GM19463 (cell line): ENCODE data around the gene NFAT5.
"Not testable (repeated sequence)": the region's sequence is repeated elsewhere in the genome, so short reads cannot be mapped to it uniquely, and the experiment has no call there.

Experiments
- ATAC-seq: cut with Tn5 transposase; IDR thresholded peaks from one replicate; pipeline ENCODE4 v1.9.1; 2021; ENCODE audit warnings: mild to moderate bottlenecking, moderate library complexity; ENCODE audit not compliant: unreplicated experiment

NFAT5 gene, protein sequence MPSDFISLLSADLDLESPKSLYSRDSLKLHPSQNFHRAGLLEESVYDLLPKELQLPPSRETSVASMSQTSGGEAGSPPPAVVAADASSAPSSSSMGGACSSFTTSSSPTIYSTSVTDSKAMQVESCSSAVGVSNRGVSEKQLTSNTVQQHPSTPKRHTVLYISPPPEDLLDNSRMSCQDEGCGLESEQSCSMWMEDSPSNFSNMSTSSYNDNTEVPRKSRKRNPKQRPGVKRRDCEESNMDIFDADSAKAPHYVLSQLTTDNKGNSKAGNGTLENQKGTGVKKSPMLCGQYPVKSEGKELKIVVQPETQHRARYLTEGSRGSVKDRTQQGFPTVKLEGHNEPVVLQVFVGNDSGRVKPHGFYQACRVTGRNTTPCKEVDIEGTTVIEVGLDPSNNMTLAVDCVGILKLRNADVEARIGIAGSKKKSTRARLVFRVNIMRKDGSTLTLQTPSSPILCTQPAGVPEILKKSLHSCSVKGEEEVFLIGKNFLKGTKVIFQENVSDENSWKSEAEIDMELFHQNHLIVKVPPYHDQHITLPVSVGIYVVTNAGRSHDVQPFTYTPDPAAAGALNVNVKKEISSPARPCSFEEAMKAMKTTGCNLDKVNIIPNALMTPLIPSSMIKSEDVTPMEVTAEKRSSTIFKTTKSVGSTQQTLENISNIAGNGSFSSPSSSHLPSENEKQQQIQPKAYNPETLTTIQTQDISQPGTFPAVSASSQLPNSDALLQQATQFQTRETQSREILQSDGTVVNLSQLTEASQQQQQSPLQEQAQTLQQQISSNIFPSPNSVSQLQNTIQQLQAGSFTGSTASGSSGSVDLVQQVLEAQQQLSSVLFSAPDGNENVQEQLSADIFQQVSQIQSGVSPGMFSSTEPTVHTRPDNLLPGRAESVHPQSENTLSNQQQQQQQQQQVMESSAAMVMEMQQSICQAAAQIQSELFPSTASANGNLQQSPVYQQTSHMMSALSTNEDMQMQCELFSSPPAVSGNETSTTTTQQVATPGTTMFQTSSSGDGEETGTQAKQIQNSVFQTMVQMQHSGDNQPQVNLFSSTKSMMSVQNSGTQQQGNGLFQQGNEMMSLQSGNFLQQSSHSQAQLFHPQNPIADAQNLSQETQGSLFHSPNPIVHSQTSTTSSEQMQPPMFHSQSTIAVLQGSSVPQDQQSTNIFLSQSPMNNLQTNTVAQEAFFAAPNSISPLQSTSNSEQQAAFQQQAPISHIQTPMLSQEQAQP (N-terminal part only)

DNA sequence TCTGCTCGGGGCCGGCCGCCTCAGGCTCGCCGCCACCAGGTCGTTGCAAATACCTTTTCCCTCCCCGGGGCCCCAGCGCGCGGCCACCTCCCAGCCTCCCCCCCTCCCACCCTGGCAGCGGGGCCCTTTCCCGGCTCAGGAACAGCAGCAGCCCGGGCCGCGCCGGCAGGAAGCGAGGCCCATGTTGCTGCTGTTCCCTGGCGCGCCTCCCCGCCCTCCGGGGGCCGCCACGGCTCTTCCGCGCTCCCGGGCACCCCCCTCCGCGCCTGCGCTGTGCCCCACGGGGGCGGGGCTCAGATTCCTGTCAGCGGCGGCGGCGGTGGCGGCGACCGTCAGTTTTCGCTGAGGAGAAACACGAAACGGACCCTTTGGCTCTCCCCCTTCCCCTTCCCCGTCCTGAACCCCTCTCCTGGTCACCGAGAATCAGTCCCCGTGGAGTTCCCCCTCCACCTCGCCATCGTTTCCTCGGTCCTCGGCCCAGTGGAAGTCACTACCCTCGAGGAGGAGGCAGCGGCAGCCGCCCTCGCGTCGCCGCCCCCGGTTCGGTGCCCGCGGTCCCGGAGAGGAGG is at the start of gene NFAT5:
Gene NFAT5, plus strand, starts transcription at position 296 of the 569 bp plus-strand sequence. CDS start 336 bp downstream, outside the sequence.
- peak; percentile 41 for ATAC-seq

DNA sequence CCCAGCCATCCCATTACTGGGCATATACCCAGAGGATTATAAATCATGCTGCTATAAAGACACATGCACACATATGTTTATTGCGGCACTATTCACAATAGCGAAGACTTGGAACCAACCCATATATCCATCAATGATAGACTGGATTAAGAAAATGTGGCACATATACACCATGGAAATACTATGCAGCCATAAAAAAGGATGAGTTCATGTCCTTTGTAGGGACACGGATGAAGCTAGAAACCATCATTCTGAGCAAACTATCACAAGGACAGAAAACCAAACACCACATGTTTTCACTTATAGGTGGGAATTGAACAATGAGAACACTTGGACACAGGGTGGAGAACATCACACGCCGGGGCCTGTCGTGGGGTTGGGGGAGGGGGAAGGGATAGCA is 47.9 kb upstream of the NFAT5 start:
- not testable (repeated sequence) for ATAC-seq

DNA sequence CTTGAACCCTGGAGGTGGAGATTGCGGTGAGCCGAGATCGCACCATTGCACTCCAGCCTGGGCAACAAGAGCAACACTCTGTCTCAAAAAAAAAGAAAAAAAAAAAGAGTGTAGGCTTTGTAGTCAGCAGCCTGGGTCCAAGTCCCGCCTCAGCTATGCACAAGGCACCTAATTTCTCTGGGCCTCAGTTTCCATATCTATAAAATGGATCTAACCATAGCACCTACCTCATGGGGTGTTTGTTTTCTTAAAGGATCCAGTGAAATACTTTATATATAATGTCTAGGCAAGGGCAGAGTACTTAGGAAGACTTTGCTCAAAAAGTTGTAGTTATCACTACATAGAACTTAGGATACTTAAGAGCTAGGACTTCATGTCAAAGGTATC is 45.4 kb upstream of the NFAT5 start:
- ATAC-seq = no peak

DNA sequence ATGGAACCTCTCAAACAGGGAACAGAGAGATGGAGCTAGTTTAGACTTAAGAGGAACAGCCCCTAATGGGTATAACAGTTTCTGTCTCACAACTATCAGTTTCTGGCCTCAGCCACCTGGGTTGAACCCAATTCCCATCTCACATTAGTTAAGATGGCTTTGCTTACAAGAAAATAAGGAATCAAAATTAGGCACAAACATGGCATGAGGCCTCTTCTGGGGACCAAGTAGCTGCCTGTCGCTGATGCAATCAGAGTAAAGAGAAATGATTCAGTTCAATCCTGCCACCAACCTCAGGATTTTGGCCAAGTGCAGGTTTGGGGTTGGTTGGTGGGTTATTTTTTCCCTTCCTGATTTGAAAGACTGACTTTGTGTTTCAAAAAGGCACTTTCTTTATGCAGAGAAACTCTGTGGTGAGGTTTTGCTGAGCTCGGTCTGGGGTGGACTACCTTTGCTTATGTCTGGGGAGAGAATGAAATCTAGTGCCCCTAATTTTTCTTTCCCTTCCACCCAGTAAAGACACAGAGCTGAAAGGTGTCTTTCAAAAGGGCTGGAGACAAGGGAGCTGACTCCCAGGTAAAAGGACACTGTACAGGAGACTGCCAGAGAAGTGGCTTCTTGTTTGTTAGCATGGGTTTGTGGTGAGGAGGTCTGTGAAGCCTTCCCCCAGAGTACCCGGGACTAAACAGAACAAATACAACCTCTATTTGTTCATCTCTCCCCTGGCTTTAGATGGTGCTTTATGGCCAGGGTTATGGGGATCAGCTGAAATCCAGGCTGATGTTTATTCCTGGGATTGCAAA is 44.8 kb upstream of the NFAT5 start:
- peak; percentile 66 for ATAC-seq

DNA sequence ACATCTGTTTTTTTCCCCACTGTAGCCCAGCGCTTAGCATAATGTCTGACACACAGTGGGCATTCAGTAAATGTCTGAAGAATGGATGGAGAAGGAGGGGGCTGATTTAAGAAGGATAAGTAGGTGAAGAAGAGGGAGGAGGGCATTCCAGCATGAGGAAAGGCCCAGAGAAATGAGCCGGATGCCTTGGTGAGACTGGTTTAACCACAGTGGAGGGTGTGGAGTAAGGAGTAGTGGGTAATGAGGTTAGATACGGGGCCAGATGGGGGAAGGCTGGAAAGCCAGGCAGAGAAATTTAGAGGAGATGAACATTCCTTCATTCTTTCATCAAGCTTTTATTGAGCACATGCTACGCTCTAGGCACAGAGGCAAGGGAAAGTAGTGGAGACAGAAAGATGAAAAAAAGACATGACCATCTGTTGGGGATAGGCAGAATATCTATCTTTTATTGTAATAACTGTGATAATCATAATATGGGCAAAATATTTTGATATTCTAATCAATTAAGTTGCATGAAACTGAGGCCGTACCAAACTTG is 43.7 kb upstream of the NFAT5 start:
- ATAC-seq = no peak

DNA sequence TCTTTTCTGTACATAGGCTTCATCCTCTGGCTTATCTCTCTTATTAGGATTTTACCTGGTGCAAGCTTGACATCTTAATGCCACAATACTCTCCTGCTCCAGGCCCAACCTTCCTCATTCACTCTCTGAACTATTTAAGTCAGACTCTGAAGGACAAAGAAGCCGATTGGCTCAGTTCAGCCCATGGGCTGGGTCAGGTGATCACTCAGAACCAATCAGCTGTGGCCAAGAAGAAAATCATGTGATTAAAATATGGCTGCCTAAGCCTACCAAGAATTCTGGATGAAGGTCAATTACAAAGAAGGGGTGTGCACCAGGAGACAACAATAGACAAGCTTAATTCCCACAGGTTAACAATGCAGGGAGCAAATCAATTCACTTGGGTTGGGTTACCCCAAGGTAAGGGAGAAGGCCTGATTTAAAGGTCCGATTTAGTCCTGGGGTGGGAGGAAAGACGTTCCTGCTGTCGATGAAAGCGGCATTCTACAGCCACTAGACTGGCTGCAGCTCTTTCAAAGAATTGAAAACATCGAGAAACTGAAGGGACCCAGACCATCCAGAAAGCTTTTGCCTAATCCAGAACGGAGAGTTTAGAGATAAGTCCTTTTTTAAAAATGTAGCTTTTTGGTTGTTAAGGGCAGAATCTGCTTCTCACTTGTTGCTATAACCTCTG is 42.9 kb upstream of the NFAT5 start:
- no peak for ATAC-seq

DNA sequence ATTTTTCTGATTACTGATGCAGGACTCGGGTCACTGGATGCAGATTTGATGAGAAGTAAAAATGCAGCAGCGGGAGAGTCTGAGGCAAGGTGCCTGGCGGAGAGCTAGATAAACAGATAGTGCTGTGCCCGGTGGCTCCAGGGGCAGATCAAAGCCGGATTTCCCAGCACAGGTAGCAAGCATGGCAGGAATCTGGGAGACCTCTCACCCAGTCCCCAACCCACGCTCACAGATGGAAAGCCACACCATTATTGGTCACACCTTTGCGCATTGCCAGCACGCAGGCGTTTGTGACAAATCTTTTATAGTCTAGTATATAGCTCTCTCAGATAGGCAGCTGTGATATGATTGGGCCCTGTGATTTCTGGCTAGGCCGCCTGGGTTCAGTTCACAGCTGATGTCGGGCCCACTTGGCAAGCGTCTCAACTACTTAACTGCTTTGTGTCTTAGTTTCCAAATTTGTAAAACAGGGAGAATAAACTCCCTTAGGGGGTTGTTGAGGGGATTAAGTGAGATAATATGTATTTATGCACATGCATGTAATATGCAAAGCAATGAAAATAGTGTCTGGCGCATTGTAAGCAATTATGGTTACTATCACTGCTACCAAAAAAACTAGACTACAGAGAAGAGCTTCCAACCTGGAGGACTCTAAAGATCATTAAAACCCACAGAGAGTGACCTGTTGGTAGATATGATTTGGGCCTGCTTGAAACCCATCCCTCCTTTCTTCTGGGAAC is 42.0 kb upstream of the NFAT5 start:
- no peak for ATAC-seq

DNA sequence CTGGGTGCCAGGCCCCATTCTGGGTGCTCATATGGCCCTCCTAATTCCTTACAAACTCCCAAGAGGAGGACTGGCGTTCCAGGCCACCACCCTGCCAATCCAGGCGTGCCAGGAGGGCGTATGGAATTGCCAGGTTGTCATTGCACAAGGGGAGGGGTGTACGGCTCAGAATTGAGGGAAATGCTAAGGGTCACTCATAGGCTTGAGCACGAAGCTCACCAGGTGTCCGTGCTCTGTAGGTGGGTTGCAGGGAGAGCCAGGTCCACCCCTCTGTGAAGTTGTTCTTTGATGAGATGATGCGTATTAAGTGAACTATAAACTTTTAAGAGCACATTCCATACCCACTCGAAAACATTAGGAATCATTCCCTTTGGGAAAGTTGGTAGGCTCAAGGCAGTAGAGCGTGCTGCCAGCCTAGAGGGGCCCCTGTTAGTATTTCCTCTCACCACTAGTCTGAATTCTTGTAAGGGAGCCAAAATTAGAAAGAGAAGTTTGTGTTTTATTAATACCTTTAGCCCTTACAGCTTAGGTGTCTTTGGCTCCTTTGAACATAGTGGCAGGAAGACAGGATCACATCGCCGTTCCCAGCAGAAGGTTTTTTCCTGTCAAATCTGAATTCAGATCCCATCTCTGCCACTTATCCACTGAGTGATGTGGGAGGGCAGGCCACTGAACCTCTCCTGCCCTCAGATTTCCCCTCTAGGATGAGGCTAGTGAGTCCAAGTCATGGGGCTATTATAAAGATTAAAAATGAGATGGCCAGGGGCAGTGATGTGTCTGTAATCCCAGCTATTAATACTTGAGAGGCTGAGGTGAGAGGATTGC is 38.7 kb upstream of the NFAT5 start:
- no peak for ATAC-seq

DNA sequence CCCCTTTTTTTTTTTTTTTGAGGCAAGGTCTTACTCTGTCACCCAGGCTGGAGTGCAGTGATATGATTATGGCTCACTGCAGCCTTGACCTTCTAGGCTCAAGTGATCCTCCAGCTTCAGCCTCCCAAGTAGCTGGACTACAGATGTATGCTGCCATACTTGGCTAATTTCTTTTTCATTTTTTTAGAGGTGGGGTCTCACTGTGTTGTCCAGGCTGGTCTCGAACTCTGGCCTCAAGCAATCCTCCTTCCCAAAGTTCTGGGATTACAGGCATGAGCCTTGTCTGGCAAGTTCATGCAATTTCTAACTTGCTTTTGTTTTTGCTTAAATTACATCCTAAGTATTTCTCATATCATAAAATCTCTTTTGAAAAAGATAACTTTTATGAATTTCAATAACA is 33.8 kb upstream of the NFAT5 start:
- no peak for ATAC-seq

DNA sequence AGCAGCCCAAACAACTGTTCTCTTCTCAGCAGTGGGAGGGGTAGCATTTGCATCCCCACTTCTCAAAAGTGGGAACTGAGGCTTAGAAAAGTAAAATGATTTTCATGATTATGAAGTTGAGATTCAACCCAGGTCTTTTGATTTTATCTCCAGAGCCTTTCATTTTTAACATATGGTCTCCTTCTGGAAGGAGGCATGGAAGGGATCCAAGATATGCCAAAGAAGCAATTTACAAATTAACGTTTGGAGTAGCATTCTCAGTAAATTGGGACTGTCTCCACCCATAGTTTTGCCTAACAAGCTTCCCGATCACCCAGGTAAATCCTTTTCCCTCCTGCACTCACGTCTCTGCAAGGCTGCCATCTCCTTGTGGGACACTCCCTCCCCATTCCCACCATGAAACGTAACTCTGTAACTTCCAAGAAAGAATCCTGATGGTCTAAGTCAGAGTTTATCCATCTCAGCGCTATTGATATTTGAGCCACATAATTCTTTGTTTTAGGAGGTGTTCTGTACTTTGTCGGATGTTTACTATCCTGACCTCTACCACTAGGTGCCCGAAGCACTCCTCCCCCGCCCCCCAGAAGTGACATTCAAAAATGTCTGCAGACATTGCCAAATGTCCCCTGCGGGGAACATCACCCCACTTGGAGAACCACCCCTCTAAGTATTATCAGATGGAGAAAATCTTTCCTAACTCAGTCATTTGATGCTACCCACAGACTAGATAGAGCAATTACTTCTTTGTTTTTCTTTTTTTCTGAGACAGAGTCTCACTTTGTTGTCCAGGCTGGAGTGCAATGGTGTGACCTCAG is 32.9 kb upstream of the NFAT5 start:
- no peak for ATAC-seq

DNA sequence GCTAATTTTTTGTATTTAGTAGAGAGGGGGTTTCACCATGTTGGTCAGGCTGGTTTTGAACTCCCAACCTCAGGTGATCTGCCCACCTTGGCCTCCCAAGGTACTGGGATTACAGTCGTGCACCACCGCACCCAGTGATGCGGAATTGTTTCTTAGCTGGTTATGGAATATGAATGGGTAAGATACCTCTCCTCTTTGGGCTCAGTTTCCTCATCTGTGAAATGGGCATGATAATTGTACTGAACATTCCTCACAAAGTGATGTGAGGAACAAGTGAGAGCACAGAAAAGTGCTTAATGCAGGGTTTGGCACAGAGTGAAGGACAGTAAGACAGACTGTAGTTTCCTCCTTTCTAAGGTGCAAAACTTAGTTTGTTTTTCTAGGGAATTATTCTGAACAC is 31.0 kb upstream of the NFAT5 start:
- ATAC-seq = no peak

DNA sequence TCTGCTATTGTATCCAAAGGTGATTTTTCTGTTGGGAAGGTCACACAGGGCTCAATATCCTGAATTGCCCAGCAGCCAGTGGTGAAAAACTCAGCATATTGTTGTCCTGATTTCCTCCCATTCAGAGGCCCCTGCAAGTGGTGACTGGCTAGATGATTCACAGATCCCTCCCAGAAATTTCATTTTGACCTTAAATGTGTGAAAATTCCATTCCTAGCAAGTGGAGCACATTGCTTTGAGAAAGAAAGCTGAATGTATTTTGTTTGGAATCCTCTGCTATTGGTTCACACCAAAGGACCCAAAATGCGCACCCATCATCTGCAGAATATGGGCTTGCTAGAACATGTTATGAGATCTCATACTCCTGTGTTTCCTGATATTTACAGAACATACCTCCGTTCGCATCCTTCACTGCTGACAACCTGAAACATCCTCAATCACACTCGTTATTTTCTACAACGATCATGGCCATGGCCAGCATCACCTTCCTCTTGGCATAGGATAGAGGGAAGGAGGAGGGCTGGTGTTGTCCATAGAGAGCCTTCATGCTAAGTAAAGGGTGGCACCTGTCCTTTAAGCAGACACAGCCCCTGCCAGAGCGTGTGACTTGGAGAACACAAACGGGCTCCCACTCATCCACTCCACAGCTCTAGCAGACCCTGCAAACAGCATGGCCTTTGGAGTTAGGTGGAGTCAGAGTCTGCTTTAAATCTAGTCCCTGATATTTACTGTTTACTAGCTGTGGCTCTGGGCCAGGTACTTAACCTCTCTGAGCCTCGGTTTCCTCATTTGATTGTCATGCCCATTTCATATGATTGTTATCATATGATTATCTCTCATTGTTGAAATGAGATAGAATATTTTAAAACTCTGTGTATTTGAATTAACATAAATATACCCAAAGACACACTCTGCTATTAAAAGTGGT is 30.4 kb upstream of the NFAT5 start:
- no peak for ATAC-seq

DNA sequence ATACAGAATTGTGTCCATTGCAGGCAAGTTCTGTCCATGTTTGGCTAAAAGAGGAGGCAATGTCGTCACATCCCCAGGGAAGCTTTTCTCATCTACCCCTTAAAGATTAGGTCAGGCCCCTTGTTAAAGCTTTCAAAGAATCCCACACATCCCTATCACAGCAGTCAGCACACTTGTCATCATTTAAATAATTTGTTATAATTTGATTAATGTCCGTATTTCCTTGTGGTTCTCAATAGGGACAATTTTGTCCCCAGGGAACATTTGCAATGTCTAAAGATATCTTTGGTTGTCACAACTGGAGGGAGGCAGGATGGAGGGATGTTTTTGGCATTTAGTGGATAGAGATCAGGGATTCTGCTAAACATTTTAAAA is 28.1 kb upstream of the NFAT5 start:
- ATAC-seq = no peak

DNA sequence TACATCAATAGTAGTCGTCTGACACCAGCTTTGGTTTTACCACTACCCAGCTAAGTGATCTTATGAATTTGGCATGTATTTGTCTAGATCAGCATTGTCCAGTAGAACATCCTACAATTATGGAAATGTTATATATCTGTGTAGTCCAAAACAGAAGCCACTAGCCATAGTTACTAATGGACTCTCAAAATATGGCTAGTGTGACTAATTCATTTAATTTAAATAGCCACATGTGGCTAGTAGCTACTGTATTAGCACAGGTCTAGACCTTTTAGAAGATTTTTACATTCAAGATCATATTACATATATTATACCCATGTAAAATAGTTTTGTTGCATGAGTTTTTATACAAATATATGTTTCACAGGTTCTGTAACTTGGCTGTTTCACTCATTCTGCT is 27.0 kb upstream of the NFAT5 start:
- no peak for ATAC-seq

DNA sequence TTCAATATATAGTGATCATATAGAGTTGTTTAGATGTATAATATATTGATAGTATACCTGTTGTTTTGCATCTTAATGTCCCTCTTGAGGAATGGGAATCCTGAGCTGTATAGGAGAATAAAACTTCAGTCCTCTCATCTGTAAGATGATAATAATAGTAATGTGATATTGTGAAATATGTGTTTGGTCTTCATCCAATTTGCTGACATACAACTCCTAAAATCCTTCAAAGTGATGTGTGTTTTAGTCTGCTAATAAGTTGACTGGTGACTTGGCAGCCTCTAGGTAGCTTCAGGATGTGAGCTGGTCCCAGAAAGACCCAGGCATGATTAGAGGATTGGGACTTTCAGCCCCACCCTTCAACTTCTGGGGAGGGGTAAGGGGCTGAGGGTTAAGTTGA is 22.8 kb upstream of the NFAT5 start:
- ATAC-seq = no peak

DNA sequence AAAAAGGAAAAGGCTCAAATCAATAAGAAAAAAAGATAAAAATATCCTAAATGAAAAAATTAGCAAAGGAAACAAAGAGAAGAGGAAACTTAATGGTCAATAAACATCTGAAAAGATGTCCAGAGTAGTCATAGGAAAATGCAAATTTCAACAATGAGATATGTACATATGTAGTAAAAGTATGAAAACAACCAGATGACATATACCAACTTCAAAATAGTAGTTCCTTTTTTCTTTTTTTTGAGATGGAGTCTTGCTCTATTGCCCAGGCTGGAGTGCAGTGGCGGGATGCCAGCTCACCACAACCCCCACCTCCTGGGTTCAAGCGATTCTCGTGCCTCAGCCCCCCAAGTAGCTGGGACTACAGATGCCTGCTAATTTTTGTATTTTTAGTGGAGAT is 21.7 kb upstream of the NFAT5 start:
- no peak for ATAC-seq
